GM19240 (cell line): ENCODE data around the gene POLE.

Source experiments
- DNase-seq: peaks from one replicate; pipeline ENCODE4 v3.0.0; 2011; ENCODE audit warnings: low spot score; ENCODE audit not compliant: insufficient read length

POLE gene

GRCh38 chr12:132582058-132582420 lies 105.1 kb downstream of the POLE start:
- DNase-seq, result no peak

GRCh38 chr12:132581348-132582057 lies 105.6 kb downstream of the POLE start:
- DNase-seq, result no peak

- no peak for DNase-seq
Observed at GRCh38 chr12:132580701-132581292, 106.3 kb downstream of the POLE start.

- no peak for DNase-seq
Observed at GRCh38 chr12:132579744-132580143, 107.4 kb downstream of the POLE start.

- no peak for DNase-seq
Observed at GRCh38 chr12:132578826-132579225, 108.3 kb downstream of the POLE start.

GRCh38 chr12:132578118-132578517 lies 109.0 kb downstream of the POLE start:
- no peak for DNase-seq

GRCh38 chr12:132577191-132577920 lies 109.8 kb downstream of the POLE start:
- no peak for DNase-seq

- no peak for DNase-seq
Observed at GRCh38 chr12:132576701-132577100, 110.4 kb downstream of the POLE start.

- DNase-seq, result no peak
Observed at GRCh38 chr12:132575661-132576060, 111.5 kb downstream of the POLE start.

- no peak for DNase-seq
Observed at GRCh38 chr12:132574271-132574996, 112.7 kb downstream of the POLE start.
